GM12801 (cell line): ENCODE measurements around the gene NOS3.

Experiments
- TF ChIP-seq, protein P1 (sequence below): IDR thresholded peaks from one replicate; pipeline ENCODE4 v1.5.1; 2011; ENCODE audit warnings: control low read depth; ENCODE audit not compliant: insufficient read length; ENCODE audit errors: extremely low read depth

NOS3 gene

DNA sequence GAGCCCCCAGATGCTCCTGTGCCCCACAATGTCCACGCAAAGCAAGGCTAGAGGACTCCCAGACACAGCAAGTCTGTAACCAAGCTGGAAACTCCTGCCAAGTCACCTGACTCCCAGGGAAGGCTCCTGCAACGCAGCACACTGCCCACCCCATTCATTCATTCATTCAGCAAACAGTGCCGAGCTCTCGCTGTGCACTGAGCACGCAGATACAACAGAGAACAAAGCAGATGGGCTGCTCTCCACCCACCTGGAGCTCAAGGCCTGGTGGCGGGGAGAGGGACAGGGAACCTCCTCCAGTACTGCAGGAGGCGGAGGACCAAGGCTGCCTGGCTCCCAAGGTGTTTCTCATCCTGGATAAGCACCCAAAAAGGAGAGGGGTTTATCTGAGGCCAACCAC is 21.3 kb upstream of the NOS3 start:
- TF ChIP-seq, protein P1, sequence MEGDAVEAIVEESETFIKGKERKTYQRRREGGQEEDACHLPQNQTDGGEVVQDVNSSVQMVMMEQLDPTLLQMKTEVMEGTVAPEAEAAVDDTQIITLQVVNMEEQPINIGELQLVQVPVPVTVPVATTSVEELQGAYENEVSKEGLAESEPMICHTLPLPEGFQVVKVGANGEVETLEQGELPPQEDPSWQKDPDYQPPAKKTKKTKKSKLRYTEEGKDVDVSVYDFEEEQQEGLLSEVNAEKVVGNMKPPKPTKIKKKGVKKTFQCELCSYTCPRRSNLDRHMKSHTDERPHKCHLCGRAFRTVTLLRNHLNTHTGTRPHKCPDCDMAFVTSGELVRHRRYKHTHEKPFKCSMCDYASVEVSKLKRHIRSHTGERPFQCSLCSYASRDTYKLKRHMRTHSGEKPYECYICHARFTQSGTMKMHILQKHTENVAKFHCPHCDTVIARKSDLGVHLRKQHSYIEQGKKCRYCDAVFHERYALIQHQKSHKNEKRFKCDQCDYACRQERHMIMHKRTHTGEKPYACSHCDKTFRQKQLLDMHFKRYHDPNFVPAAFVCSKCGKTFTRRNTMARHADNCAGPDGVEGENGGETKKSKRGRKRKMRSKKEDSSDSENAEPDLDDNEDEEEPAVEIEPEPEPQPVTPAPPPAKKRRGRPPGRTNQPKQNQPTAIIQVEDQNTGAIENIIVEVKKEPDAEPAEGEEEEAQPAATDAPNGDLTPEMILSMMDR: no peak

DNA sequence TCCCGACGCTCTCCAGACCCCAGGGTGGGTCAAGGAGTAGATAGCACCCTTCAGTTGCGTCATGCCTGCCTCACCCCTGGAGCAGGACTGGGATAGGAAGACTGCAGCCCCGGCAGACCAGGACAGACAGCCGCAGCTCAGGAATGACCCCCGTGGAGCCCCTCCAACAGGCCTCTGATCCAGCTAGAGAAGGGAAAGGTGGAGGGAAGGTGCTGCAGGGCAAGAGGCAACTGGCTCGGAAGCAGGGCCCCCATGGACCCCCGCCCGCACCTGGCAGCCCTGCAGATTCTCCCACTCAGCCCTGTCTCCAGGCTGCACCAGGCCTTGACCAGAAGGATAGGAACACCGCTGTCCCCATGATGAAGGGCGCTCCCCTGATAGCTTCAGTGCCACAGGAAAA is 20.4 kb upstream of the NOS3 start:
- TF ChIP-seq, protein P1: no peak

DNA sequence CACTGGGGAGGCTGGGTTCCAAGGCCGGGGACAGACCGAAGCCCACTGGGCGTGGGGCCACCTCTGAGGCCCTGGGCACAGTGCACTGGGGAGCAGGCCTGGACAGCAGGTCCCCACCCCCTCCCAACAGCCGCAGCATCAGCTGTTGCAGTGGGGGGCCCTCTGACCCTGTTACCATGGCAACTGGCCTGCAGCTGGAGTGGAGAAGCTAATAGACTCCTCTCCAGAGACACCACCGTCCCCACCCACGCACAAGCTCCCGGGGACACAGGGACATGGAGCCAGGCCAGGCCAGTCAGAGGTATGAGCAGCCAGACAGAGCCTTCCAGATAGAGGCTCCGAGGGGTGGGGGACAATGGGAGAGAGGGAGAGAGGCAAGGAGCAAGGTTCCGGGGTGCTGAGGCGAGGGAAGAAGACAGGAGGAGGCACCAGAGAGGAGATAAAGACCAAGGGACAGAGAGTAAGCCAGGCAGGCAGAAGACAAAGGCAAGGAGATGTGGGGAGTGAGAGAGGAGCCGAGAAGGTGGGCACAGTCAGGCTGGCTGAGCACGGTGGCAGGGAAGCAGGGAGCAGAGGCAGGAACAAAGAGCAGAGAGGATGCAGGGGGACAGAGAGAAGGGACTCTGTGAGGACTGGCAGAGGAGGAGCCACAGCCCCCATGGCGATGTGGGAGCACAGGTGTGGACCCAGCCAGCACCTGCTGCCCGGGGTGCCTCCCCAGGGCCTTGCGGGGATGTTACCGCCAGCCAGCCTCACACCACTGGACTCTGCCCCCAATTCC is 19.4 kb upstream of the NOS3 start:
- TF ChIP-seq, protein P1: no peak

DNA sequence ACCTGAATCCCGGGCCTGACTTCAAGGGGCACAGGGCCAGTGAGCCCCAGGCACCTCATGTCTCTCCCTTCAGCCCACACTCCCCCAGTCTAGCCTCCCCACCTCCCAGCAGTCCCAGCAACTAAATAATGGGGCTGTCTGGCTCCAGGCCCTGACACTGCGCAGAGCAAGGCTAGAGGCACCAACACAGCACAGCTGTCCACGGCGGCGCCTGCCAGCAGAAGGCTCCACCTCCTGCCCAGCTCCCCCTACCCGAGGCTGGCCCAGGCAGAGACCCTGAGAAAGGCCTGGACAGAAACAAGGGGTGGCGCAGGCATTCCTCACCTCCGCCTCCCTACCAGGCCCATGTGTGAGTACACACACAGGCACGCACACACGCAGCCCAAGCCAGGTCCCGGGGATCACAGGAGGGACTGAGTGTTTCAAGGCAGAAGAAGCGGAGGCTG is 18.8 kb upstream of the NOS3 start:
- TF ChIP-seq, protein P1: no peak

DNA sequence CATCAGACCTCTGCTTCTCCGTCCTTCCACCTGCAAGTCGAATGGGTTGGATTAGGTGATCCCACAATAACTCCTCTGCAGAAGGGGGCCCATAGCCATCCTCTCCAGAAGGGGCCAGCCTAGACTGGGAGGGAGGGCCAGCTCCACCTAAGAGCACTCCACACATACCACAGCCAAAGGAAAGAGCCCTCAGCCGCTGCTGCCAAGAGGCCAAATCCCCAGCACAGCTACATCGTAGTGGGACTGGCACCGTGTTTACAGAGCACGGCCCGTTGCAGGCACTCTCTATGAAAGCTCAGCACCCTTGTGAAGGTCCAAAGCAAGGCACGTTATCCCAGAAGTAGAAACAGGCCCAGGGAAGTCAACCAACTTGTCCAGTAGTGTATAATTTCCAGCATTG is 18.1 kb upstream of the NOS3 start:
- TF ChIP-seq, protein P1: no peak

DNA sequence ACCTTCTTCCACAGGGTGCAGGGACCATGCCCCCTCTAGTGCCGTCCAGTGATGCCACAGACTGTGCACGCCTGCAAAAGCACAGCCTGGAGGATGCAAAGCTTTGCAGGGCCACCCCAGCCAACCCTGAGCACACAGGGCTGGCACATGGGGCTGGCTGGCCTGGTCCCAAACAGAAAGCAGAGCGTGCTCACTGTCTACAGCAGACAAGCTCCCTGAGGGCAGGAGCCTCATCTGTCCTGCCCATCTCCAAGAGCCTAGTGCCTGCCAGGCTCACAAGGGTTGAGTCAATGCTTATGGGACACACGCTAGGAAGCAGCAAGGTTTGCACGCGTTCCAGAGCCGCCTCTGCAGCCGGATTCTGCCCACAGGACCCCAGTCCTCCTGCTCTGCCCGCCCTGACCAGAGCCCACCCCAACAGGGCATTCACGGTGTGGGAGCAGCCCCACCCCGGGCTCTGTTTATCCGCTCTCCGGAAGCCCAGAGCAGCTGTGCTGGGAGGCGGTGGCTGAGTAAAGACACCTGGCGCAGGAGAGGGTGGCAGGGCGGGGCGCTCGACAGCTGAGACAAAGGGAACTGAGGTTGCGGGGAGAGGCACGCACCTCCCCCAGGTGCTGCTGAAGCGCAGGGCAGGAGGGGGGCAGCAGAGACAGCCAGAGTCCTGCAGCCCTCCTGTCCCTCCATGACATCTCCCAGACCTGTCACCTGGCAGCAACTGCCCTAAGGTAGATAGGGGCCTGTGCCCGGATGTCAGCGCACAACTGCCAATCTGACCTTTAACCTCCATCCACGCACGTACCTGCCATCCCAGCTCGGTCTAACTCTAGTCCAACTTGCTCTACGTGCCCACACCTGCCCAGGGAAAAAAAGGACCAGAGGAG is 17.0 kb upstream of the NOS3 start:
- TF ChIP-seq, protein P1: no peak
